Mesothelial cell of epicardium (in vitro differentiated cells): ENCODE measurements around the gene NMT2. TPM values are rescaled to one million over a fixed set of nuclear protein-coding genes. Genes with fewer than 3 reads are reported as not detected.

Source experiments
- DNase-seq, 2 experiments: peaks; one replicate each; pipeline ENCODE4 v3.0.0; 2021; ENCODE audit warnings: low spot score in 2 of 2; ENCODE audit not compliant: unreplicated experiment in 2 of 2
- H3K27ac Mint-ChIP-seq: 2 replicates; pipeline ENCODE4 v1.8.0; 2021; ENCODE audit warnings: mixed read lengths
- H3K27me3 Mint-ChIP-seq: 2 replicates; pipeline ENCODE4 v1.8.0; 2021; ENCODE audit warnings: low read depth, mixed read lengths
- H3K36me3 Mint-ChIP-seq: 2 replicates; pipeline ENCODE4 v1.8.0; 2021; ENCODE audit warnings: mixed read lengths
- H3K4me1 Mint-ChIP-seq: 2 replicates; pipeline ENCODE4 v1.8.0; 2021; ENCODE audit warnings: mixed read lengths
- H3K4me3 Mint-ChIP-seq: 2 replicates; pipeline ENCODE4 v1.8.0; 2021; ENCODE audit warnings: mild to moderate bottlenecking, moderate library complexity, mixed read lengths
- H3K9me3 Mint-ChIP-seq: 2 replicates; pipeline ENCODE4 v1.8.0; 2021; ENCODE audit warnings: mixed read lengths
- total RNA-seq: library from RNA; stranded (reverse); gene quantifications from 3 replicates; pipeline ENCODE4 v1.2.1, GENCODE V29; 2021
- TF ChIP-seq, protein P1 (sequence below): fragments of 200-600 bp; sonication (generic); IDR thresholded peaks from one replicate; pipeline ENCODE4 v1.5.0; 2021; ENCODE audit warnings: antibody characterized with exemption; ENCODE audit not compliant: unreplicated experiment

The NMT2 gene
- total RNA-seq, 1 donor from 2014 or later: 21.9 TPM

DNA sequence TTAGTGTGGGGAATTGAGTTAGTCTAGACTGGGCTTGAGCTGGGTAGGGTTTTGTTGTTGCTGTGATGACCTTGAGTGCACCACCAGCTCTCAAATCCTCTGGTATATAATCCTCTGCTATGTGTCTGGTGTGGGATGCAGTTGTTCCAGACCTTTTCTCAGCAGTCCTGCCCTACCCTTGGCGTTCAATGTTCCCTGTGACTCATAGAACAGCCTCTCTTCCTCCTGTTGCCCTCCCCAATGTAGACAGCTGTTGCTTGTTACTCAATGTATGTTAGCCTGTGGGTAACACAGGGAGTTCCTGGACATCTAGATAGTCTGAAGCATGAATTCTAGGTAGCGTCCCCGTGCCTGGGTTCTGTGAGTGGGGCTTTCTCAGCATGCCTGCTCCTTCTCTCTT is 99.7 kb downstream of the NMT2 start:
- Mint-ChIP-seq H3K4me3 (no peak overlapping the region), H3K27ac (no peak overlapping the region), H3K9me3 (peaks cover 34% of the 10 kb centered on the region), H3K4me1 (no peaks in the 10 kb centered on the region), H3K36me3 (peaks cover 14% of the 10 kb centered on the region), H3K27me3 (peaks cover 2% of the 10 kb centered on the region)
- TF ChIP-seq, protein P1, sequence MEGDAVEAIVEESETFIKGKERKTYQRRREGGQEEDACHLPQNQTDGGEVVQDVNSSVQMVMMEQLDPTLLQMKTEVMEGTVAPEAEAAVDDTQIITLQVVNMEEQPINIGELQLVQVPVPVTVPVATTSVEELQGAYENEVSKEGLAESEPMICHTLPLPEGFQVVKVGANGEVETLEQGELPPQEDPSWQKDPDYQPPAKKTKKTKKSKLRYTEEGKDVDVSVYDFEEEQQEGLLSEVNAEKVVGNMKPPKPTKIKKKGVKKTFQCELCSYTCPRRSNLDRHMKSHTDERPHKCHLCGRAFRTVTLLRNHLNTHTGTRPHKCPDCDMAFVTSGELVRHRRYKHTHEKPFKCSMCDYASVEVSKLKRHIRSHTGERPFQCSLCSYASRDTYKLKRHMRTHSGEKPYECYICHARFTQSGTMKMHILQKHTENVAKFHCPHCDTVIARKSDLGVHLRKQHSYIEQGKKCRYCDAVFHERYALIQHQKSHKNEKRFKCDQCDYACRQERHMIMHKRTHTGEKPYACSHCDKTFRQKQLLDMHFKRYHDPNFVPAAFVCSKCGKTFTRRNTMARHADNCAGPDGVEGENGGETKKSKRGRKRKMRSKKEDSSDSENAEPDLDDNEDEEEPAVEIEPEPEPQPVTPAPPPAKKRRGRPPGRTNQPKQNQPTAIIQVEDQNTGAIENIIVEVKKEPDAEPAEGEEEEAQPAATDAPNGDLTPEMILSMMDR: no peak
- DNase-seq: no peak

DNA sequence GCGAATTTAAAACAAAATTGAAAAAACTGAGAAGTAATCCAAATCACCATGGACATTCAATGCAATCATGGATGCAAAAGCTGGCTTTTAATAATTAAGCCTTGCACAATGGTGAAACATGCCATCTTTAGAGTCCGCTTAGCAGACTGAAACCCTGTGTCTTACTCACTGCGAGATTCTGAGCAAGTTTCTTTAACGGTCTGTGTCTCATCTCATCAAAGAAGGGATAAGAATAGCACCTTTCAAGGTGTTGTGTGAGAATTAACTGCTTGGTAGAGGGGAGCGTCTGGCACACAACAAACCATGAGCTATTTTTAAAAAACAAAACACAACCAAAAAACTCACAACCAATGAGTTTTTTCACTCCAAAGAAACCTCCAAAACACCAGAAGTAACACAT is 101.3 kb downstream of the NMT2 start:
- peaks cover 2% of the 10 kb centered on the region for H3K27me3 Mint-ChIP-seq
- H3K4me3 Mint-ChIP-seq: no peak overlapping the region
- DNase-seq: no peak
- peaks cover 22% of the 10 kb centered on the region for H3K9me3 Mint-ChIP-seq
- TF ChIP-seq, protein P1: no peak
- no peak overlapping the region for H3K27ac Mint-ChIP-seq
- H3K4me1 Mint-ChIP-seq: no peaks in the 10 kb centered on the region
- peaks cover 3% of the 10 kb centered on the region for H3K36me3 Mint-ChIP-seq

DNA sequence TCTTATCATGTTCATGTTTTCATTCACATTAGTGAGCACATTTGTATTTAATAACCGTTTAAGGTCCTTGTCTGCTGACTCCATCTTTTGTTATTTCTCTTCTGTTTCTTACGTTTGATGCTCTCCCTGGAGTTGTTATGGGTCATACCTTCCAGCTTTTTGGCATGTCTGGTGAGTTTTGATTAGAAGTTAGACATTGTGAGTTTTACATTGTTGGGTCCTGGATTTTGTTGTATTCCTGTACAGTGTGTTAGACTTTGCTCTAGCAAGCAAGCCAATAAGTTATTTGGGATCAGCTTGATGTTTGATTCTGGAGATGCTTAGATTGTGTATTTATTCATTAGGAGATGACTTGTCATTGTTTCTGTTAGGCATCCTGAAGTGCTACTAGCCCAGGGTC is 107.9 kb downstream of the NMT2 start:
- no peak overlapping the region for H3K4me3 Mint-ChIP-seq
- H3K36me3 Mint-ChIP-seq: peaks cover 10% of the 10 kb centered on the region
- no peaks in the 10 kb centered on the region for H3K4me1 Mint-ChIP-seq
- TF ChIP-seq, protein P1: no peak
- H3K27ac Mint-ChIP-seq: no peak overlapping the region
- no peak for DNase-seq
- peaks cover 24% of the 10 kb centered on the region for H3K9me3 Mint-ChIP-seq
- peaks cover 6% of the 10 kb centered on the region for H3K27me3 Mint-ChIP-seq

DNA sequence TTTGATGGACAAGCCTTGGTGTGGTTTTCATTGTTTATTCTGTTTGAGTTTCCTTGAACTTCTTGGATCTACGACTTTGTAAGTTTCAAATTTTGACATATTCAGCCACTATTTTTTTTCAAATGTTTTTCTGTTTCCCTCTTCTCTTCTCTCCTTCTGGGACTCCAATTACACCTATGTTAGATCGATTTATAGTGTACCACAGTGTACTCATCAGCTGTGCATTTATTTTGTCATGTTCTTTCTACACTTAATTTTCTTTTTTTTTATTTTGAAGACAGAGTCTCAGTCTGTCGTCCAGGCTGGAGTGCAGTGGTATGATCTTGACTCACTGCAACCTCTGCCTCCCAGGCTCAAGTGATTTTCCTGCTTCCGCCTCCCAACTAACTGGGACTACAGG is 108.6 kb downstream of the NMT2 start:
- H3K9me3 Mint-ChIP-seq: peaks cover 20% of the 10 kb centered on the region
- no peaks in the 10 kb centered on the region for H3K4me1 Mint-ChIP-seq
- no peak for DNase-seq
- TF ChIP-seq, protein P1: no peak
- H3K36me3 Mint-ChIP-seq: peaks cover 10% of the 10 kb centered on the region
- no peak overlapping the region for H3K27ac Mint-ChIP-seq
- H3K4me3 Mint-ChIP-seq: no peak overlapping the region
- H3K27me3 Mint-ChIP-seq: peaks cover 6% of the 10 kb centered on the region

DNA sequence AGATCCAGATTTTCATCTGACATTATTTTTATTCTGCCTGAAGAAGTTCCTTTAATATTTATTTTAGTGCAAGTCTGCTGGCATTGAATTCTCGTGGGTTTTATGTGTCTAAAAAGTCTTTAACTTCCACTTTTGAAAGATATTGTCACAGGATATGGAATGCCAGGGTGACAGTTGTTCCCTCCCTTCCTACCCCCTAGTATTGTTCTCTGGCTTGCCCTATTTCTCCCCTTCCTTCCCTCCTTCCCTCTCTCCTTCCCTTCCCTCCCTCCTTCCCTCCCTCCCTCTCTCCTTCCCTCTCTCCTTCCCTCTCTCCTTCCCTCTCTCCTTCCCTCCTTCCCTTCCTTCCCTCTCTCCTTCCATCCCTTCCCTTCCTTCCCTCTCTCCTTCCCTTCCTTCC is 109.8 kb downstream of the NMT2 start:
- DNase-seq: no peak
- H3K9me3 Mint-ChIP-seq: peaks cover 24% of the 10 kb centered on the region
- H3K27ac Mint-ChIP-seq: no peak overlapping the region
- TF ChIP-seq, protein P1: no peak
- H3K36me3 Mint-ChIP-seq: peaks cover 8% of the 10 kb centered on the region
- H3K27me3 Mint-ChIP-seq: peaks cover 4% of the 10 kb centered on the region
- H3K4me1 Mint-ChIP-seq: no peaks in the 10 kb centered on the region
- H3K4me3 Mint-ChIP-seq: no peak overlapping the region

Other genes starting within 250 kb of the NMT2 start
- 9.4 to 11.9 TPM (median 10.5 TPM) in 3 replicates for gene DCLRE1C, start 214.6 kb downstream of the NMT2 start, total RNA-seq
- 0.56 to 0.77 TPM in 2 of 3 replicates, not detected in the other for gene MEIG1, start 209.3 kb downstream of the NMT2 start, total RNA-seq
- 0.54 to 0.84 TPM (median 0.69 TPM) in 3 replicates for gene OLAH, start 124.8 kb downstream of the NMT2 start, total RNA-seq
- 2.1 to 3.1 TPM (median 2.4 TPM) in 3 replicates for gene ACBD7, start 79.9 kb downstream of the NMT2 start, total RNA-seq
- 16.0 to 16.2 TPM (median 16.2 TPM) in 3 replicates for gene RPP38, start 71.3 kb downstream of the NMT2 start, total RNA-seq
- gene FAM171A1, start 202.6 kb upstream of the NMT2 start, total RNA-seq: 70.7 to 75.3 TPM (median 73.6 TPM) in 3 replicates